GM20431 (cell line): ENCODE results near the gene NOSTRIN.

ENCODE experiments used
- in situ Hi-C: fragments of 300-500 bp; cut with MseI, MboI; formaldehyde crosslinking; loops from one replicate; pipeline ENCODE4 v1.15.0; 2020; ENCODE audit warnings: low sequenced_read_pairs; ENCODE audit not compliant: unreplicated experiment

Gene NOSTRIN

GRCh38 chr2:168814939-168815907 is 12.8 kb downstream of the NOSTRIN start:
- in situ Hi-C loops, result no loop called here

GRCh38 chr2:168816369-168816768 is 13.9 kb downstream of the NOSTRIN start:
- in situ Hi-C loops, result no loop called here

- in situ Hi-C loops, result no loop called here
Observed at GRCh38 chr2:168819050-168819715, 16.7 kb downstream of the NOSTRIN start.

GRCh38 chr2:168819829-168820489 is 17.5 kb downstream of the NOSTRIN start:
- in situ Hi-C loops, result no loop called here

GRCh38 chr2:168821577-168821976 is 19.1 kb downstream of the NOSTRIN start:
- in situ Hi-C loops, result no loop called here

DNA sequence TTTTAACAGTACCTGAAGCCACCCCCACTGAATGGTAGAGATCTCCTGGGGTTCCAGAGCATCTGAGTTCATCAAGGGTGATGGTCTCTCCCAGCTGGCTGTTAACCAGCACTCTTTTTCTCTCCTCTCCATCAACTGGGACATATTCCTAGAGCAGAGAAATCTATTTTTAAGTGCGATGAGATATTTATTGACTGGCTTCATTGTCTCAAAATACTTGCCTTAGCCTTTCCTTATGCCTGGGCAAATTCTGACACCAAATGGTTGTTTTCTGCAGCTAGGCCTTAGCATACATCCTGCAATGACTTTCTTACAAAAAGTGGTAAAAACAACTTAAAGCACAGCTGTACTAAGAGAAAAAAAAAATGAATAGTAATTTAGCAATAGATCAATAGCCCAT is 19.6 kb downstream of the NOSTRIN start:
- in situ Hi-C loops, result no loop called here

DNA sequence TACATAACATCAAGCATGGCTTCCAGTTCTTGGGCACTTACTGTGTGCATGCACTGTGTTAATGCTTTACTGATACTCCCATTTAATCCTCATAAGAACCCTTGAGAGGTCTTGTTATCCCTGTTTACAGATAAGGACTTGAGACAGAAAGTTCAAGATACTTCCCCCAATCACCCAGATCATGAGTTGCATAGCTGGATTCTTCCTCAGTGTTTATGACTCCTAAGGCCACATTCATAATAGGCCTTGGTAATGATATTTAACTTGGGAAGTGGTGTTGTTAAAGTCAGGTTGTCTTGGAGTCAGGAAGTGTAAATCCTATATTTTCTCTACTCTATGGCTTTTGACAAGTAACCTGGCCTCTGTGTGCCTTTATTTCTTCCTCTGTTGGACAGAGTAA is 22.7 kb downstream of the NOSTRIN start:
- in situ Hi-C loops, result no loop called here

DNA sequence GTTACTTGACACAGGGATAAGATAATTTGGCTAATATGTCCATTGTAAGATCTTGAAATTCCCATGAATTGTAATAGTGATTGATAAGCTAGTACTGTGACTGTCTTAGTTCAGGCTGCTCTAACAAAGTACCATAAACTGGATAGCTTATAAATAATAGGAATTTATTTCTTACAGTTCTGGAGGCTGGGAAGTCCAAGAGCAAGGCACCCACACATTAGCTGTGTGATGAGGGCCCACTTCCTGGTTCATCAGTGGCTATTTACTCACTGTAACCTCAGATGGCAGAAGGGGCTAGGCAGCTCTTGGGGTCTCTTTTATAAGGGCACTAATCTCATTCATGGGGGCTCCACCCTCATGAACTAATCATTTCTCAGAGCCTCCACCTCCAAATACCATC is 28.5 kb downstream of the NOSTRIN start:
- in situ Hi-C loops, result no loop called here

GRCh38 chr2:168831662-168832061 is 29.2 kb downstream of the NOSTRIN start:
- in situ Hi-C loops, result no loop called here

GRCh38 chr2:168835969-168836368 is 33.5 kb downstream of the NOSTRIN start:
- in situ Hi-C loops, result no loop called here

DNA sequence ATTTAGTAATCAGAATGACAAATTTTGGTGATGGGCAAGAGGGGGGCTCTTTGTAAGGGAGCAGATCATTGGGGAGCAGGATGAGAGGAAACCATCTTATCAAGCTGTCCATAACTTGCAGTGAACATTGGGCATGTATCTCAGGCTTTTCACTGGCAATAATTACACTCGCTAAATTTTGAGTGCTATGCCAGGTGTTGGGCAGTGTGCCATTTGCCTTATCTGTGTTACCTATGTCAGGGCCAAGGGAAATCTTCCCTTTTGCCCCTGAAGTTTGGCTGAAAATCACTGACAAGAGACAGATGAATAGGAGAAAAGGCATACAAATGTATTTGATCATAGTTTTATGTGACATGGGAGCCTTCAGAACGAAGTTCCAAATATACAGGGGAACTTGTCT is 39.0 kb downstream of the NOSTRIN start:
- in situ Hi-C loops, result no loop called here

GRCh38 chr2:168843253-168843652 is 40.8 kb downstream of the NOSTRIN start:
- in situ Hi-C loops, result no loop called here

GRCh38 chr2:168848225-168848624 is 45.8 kb downstream of the NOSTRIN start:
- in situ Hi-C loops, result no loop called here

DNA sequence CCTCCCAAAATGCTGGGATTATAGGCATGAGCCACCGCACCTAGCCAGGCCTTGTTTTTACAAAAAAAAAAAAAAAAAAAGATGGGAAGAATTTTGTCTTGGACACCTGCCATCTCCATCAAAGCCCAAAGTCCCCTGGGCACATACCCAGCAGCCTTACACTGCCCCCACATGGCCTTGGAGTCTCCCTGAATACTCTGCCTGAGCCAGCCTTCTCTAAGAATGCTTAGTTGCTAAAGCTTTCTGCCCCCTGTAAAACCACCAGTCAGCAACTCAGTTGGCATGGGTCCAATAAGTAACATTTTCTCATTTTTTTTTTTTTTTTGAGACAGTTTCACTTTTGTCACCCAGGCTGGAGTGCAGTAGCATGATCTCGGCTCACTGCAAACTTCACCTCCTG is 47.2 kb downstream of the NOSTRIN start:
- in situ Hi-C loops, result no loop called here

DNA sequence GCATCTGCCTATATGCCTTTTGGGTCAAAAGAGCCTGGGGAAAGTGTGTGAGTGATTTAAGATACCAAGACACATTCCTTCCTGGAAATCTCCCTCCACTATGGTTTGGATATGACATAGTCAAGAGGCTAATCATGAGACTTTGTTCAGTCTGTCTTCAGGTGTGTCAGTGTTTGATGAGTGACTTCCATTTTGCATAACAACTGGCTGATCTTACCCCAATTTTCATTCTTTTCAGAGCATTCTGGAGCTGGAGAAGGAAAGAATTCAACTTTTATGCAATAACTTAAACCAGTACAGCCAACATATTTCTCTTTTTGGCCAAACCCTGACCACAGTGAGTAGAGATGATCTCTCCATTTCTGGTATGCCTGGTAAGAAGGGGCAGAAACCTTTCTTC is 48.4 kb downstream of the NOSTRIN start:
- in situ Hi-C loops, result no loop called here

GRCh38 chr2:168851674-168852320 is 49.4 kb downstream of the NOSTRIN start:
- in situ Hi-C loops, result no loop called here

- in situ Hi-C loops, result no loop called here
Observed at GRCh38 chr2:168852481-168852880, 50.0 kb downstream of the NOSTRIN start.

DNA sequence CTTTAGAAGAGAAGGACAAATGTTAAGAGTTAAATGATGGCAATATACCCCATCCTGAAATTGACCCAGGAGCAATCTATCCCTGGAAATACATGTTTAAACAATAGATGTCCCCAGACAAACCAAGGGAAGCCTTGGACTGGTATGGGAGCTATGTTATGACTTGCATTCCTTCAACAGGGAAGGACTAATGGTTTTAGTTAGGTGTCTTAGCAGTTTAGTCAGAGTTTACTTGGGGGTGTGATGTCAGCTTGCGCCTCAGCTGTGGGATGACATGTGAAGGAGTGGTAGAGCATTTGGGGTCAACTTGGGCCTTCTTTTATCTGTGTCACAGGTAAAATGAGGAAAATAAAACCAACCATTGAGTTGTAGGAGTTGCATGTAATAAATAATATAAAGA is 51.0 kb downstream of the NOSTRIN start:
- in situ Hi-C loops, result no loop called here

DNA sequence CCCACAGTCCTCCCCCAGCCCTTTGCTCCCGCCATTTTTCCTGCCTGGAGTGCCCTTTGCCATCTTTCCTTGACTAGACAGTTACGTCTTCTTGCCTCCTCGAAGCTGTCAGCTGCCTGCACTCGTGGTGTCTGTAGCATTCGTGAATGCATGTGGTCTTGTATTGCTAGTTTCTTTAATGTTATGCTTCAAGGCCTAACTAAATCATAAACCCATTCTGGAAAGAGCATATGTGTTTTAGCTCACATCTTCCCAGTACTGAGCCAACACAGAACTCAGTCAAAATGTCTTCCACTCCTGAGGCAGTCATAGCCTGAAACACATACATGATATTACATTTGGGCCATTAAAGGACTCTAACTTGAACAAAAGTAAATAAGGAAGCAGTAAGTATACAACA is 52.2 kb downstream of the NOSTRIN start:
- in situ Hi-C loops, result no loop called here

GRCh38 chr2:168855601-168856000 is 53.2 kb downstream of the NOSTRIN start:
- in situ Hi-C loops, result no loop called here
